Right atrium auricular region (tissue), 2 donors: ENCODE data around the gene CNTF. TPM values are rescaled to one million over a fixed set of nuclear protein-coding genes. Genes with fewer than 3 reads are reported as not detected.
A peak's percentile ranks its signal among the peaks of the same experiment; 100 is the strongest.
"Not testable (repeated sequence)": the region's sequence is repeated elsewhere in the genome, so short reads cannot be mapped to it uniquely, and the experiment has no call there.

Source experiments
- DNase-seq: peaks from one replicate; pipeline ENCODE4 v3.0.0-alpha.2; 2019; ENCODE audit warnings: low spot score
- H3K27ac ChIP-seq, 2 donors: fragments of 200-600 bp; sonication (generic); 1 replicate in 1 of 2; 2 replicates in 1 of 2; pipeline ENCODE4 v1.5.1; 2016 to 2019
- H3K27me3 ChIP-seq, 2 donors: fragments of 200-600 bp; sonication (generic); one replicate each; pipeline versions ENCODE4 v1.5.1 to v1.6.0; 2017 to 2019
- H3K36me3 ChIP-seq: fragments of 200-600 bp; sonication (generic); one replicate; pipeline ENCODE4 v1.5.1; 2016
- H3K4me1 ChIP-seq, 2 donors: fragments of 200-600 bp; sonication (generic); one replicate each; pipeline versions ENCODE4 v1.5.1 to v1.6.0; 2017 to 2019
- H3K4me3 ChIP-seq, 2 donors: fragments of 200-600 bp; sonication (generic); 1 replicate in 1 of 2; 2 replicates in 1 of 2; pipeline ENCODE4 v1.5.1; 2017 to 2019; ENCODE audit warnings: mild to moderate bottlenecking in 1 of 2, moderate library complexity in 1 of 2
- H3K9me3 ChIP-seq, 2 donors: fragments of 200-600 bp; sonication (generic); one replicate each; pipeline ENCODE4 v1.5.1; 2019
- CTCF ChIP-seq, 2 donors: fragments of 200-600 bp; sonication (generic); IDR thresholded peaks; one replicate each; pipeline ENCODE4 v1.5.1; 2019; ENCODE audit warnings: antibody characterized with exemption in 2 of 2
- total RNA-seq, 2 donors: library from RNA; depleted of rRNA; stranded (reverse); fragments of >200 nt; gene quantifications; one replicate each; pipeline ENCODE4 v1.1.0, GENCODE V29; 2016

The CNTF gene, protein sequence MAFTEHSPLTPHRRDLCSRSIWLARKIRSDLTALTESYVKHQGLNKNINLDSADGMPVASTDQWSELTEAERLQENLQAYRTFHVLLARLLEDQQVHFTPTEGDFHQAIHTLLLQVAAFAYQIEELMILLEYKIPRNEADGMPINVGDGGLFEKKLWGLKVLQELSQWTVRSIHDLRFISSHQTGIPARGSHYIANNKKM
- 1 to 10 TPM in 1 of 2 donors, under 1 TPM in 1; 0.30 to 1.6 TPM for total RNA-seq

DNA sequence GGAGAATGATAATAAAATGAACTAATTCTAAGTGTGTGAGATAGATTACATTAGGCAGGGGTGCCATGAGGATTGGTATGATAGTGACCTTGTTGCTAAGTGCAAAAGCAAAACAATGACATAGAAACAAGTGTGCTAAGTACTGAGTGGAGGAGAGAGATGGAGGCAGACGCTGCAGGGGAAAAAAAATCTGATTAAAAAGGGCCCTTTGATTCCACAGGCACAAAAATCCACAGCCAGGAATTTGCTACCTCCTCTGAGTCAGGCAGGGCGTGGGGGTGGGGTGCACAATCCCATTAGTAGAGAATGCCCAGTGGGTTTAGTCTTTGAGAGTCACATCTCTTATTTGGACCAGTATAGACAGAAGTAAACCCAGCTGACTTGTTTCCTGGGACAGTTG, at the start of gene CNTF:
TSS of gene CNTF (plus strand) at position 322 of the 400 bp plus-strand sequence. CDS start 88 bp downstream, outside the sequence.
- Histone ChIP-seq H3K4me3 (no peak within 1 kb of the TSS), H3K27me3 (no peaks in the 10 kb centered on the region), H3K4me1 (peaks cover 0 to 25% of the 10 kb centered on the region in 2 donors), H3K27ac (peak within 1 kb of the TSS in 1 of 2 donors; percentile 35), H3K36me3 (peaks cover 36% of the 10 kb centered on the region), H3K9me3 (no peaks in the 10 kb centered on the region)
- TF ChIP-seq CTCF (IDR thresholded peaks at IDR 0.05): no peak
- DNase-seq: no peak

DNA sequence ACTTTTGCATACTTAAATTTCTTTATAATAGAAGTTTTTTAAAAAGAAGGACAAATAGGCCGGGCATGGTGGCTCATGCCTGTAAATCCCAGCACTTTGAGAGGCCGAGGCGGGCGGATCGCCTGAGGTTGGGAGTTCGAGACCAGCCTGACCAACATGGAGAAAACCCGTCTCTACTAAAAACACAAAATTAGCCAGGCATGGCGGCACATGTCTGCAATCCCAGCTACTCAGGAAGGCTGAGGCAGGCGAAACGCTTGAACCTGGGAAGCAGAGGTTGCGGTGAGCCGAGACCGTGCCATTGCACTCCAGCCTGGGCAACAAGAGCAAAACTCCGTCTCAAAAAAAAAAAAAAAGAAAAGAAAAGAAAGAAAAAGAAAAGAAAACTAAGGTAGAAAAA, 49.6 kb upstream of the CNTF start:
- not testable (repeated sequence) for DNase-seq, H3K4me3 ChIP-seq, H3K9me3 ChIP-seq, H3K27me3 ChIP-seq, H3K36me3 ChIP-seq
- H3K4me1 ChIP-seq: peaks cover 0 to 34% of the 10 kb centered on the region in 2 donors
- peak overlapping the region; percentile 20 to 36 for H3K27ac ChIP-seq

DNA sequence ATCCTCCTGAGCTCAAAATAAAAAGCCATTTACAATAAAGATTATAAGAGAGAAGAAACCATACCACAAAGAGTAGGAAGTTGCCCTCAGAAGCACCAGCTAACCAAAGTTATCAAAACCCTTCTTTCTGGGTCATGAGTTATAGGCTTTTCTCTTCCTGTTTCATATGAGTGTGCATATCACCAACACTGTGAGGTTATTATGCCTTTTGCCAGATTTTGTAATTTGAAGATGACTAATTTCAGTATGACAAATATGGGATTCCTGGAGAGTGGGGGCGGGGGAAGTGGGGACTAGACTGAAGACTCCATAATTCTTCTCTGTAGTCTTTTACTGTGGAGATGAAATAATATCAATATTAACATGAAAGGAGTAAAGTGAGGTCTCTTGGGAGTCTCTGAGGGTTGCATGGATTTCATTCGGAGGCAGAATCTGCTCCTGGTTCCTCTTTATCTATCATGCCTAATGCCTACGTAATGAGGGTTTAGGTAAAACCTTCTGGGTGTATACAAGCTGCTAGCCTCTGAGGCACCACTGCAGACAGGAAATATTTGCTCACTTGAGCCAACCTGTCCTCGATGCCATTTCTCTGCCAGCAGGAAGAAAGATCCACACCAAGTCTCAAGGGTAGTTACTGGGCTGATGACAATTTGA, 48.9 kb upstream of the CNTF start:
- H3K4me1 ChIP-seq: peaks cover 0 to 34% of the 10 kb centered on the region in 2 donors
- DNase-seq: peak; percentile 76

DNA sequence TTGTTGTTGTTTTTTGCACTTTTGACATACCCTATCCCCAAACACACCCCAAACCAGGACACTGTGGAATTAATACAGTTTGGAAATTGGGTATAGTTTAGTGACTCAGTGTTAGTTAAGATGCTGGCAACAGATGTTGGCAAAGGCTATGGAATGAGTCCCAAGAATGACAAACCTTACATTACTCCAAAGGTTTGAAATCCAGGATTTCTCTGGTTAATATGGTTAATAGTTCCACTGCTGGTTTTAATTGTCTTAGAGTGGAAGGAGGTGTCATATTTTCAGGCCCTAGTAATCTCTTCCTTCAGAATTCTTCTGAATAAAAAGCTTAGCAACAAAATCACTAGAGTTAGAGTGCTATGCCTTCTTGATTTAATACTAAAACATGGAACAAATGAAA, 47.6 kb upstream of the CNTF start:
- no peaks in the 10 kb centered on the region for H3K9me3 ChIP-seq
- H3K4me3 ChIP-seq: no peak overlapping the region
- H3K27me3 ChIP-seq: no peaks in the 10 kb centered on the region
- peak overlapping the region in 1 of 2 donors; percentile 32 for H3K27ac ChIP-seq
- peaks cover under 1% of the 10 kb centered on the region for H3K36me3 ChIP-seq
- TF ChIP-seq CTCF (IDR thresholded peaks at IDR 0.05): no peak
- peaks cover 0 to 34% of the 10 kb centered on the region in 2 donors for H3K4me1 ChIP-seq
- no peak for DNase-seq

More for the DNA sequence above, 48.9 kb upstream of the CNTF start:
- TF ChIP-seq CTCF (IDR thresholded peaks at IDR 0.05): no peak
- Histone ChIP-seq H3K4me3 (no peak overlapping the region), H3K27me3 (no peaks in the 10 kb centered on the region), H3K27ac (peak overlapping the region; percentile 20 to 36), H3K36me3 (peaks cover 9% of the 10 kb centered on the region), H3K9me3 (no peaks in the 10 kb centered on the region)

- Histone ChIP-seq H3K27ac (peak within 1 kb of the TSS; percentile 32 to 100), H3K4me3 (no peak within 1 kb of the TSS), H3K36me3 (no peaks in the 10 kb centered on the region), H3K4me1 (peaks cover 0 to 39% of the 10 kb centered on the region in 2 donors), H3K9me3 (no peaks in the 10 kb centered on the region), H3K27me3 (no peaks in the 10 kb centered on the region)
- no peak for DNase-seq
- no peak for TF ChIP-seq CTCF (IDR thresholded peaks at IDR 0.05)
Observed at GRCh38 chr11:58575377-58576020, 47.0 kb upstream of the CNTF start, which contains the start of gene LPXN. Gene LPXN (minus strand): TSS chr11:58575856. CDS start chr11:58575772, 84 bp downstream.

DNA sequence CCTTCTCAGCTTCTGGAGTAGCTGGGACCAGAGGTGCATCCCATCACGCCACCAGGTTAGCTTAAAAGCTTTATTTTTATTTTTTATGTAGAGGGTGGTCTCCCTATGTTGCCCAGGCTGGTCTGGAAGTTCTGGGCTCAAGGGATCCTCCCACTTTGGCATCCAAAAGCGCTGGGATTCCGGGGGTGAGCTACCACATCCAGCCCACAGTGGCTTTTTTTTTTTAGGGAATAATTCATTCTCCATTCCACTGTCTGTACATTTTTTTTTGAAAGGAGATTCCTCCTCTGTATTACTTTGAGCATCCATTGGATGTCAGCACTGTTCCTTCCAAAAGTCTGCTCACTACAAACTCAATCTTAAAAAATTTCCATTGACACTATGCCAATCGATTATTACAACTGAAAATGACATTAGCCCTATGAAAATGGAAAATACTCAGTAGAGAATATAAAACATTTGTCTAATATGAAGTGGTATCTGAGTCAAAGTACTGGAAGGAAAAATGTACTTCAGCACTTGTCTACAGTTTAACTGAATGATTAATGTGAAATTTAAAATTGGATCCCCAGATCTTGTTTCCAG, 45.5 kb upstream of the CNTF start:
- peaks cover 0 to 54% of the 10 kb centered on the region in 2 donors for H3K4me1 ChIP-seq
- peak; percentile 10 to 65 for TF ChIP-seq CTCF (IDR thresholded peaks at IDR 0.05)
- H3K27me3 ChIP-seq: no peaks in the 10 kb centered on the region
- H3K36me3 ChIP-seq: no peaks in the 10 kb centered on the region
- DNase-seq: no peak
- no peaks in the 10 kb centered on the region for H3K9me3 ChIP-seq
- H3K27ac ChIP-seq: peak overlapping the region; percentile 100
- peak overlapping the region; percentile 87 to 100 for H3K4me3 ChIP-seq
